ENCODE results near the gene HOOK2.

DNA sequence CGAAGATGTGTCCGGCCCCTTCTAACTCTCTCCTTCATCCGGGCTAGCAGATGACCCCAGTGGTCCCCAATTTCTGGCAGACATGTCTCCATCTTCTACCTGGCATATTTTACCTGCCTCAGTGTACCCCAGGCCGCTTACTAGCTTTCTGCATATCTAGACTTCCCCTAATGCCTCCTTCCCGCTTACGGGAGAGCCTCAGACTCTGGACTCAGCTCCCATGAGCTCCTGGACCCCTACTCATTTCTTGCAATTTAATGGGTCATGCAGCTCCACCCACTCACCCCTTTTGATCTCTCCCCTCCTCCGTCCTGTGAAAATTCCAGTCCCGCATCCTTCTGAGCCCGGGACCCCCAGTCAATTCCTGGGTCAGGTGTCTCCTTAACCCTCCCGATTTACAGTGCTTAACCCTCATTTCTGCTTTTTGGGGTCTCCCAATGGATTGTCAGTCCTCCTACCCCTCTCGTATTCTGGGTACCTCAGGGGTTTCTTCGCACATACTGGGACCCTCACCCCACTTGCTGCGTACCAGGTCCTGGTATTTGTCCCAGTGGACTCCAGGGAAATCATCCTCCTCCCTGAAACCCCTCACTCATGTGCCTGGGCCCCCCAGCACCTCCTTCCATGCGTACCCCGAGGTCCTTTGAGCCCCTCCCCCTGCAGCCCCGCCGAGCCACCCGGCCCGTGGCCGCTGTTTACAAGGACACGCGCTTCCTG is 15.4 kb upstream of the HOOK2 start:
- TF ChIP-seq, protein P1, sequence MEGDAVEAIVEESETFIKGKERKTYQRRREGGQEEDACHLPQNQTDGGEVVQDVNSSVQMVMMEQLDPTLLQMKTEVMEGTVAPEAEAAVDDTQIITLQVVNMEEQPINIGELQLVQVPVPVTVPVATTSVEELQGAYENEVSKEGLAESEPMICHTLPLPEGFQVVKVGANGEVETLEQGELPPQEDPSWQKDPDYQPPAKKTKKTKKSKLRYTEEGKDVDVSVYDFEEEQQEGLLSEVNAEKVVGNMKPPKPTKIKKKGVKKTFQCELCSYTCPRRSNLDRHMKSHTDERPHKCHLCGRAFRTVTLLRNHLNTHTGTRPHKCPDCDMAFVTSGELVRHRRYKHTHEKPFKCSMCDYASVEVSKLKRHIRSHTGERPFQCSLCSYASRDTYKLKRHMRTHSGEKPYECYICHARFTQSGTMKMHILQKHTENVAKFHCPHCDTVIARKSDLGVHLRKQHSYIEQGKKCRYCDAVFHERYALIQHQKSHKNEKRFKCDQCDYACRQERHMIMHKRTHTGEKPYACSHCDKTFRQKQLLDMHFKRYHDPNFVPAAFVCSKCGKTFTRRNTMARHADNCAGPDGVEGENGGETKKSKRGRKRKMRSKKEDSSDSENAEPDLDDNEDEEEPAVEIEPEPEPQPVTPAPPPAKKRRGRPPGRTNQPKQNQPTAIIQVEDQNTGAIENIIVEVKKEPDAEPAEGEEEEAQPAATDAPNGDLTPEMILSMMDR (IDR thresholded peaks at IDR 0.05), result no peak
- TF ChIP-seq POLR2A (IDR thresholded peaks at IDR 0.05), result no peak

All from Peyer's patch (tissue), 4 donors.